ENCODE data around the gene PARP9. TPM values are rescaled to one million over a fixed set of nuclear protein-coding genes. Genes with fewer than 3 reads are reported as not detected.
A peak's percentile ranks its signal among the peaks of the same experiment; 100 is the strongest.

Gene PARP9
- total RNA-seq, result 12.6 TPM
- long read RNA-seq, partial matches to known transcripts, result 7 of 27 reads
- long read RNA-seq, other reads (novel, unspliced or antisense), result 14 of 27 reads

GRCh38 chr3:122564155-122564912, at the start of gene PARP9, which contains the start of gene DTX3L:
Gene PARP9, minus strand, starts transcription at chr3:122564300. Its CDS starts 4,680 bp downstream, at chr3:122559620.
Gene DTX3L, plus strand, starts transcription at chr3:122564338. Its CDS starts 89 bp downstream, at chr3:122564427.
- Histone ChIP-seq H3K27me3 (ENCODE audit: low read depth) (no peaks in the 10 kb centered on the region), H3K27ac (replicated peaks) (peak within 1 kb of the TSS; percentile 95), H3K4me3 (peak within 1 kb of the TSS; percentile 86), H3K36me3 (peaks cover 36% of the 10 kb centered on the region), H3K9me3 (replicated peaks) (no peaks in the 10 kb centered on the region), H3K4me1 (peaks cover 56% of the 10 kb centered on the region)
- TF ChIP-seq CTCF (IDR thresholded peaks at IDR 0.05; ENCODE audit: borderline replicate concordance), result no peak
- intact Hi-C loops (cut with micrococcal nuclease), result loop anchor here (5.0 kb wide), 1 partner anchor 113 kb away; no protein-coding TSS in a partner anchor
- DNase-seq, result peak; percentile 86

- intact Hi-C loops (cut with micrococcal nuclease), result no loop called here
- TF ChIP-seq CTCF (IDR thresholded peaks at IDR 0.05; ENCODE audit: borderline replicate concordance), result no peak
These were observed 48.6 kb upstream of the PARP9 start for GRCh38 chr3:122612696-122613095.

GRCh38 chr3:122609798-122610559, 45.9 kb upstream of the PARP9 start:
- intact Hi-C loops (cut with micrococcal nuclease), result no loop called here
- Histone ChIP-seq H3K36me3 (no peaks in the 10 kb centered on the region), H3K4me3 (no peak overlapping the region), H3K27ac (replicated peaks) (no peak overlapping the region), H3K27me3 (ENCODE audit: low read depth) (no peaks in the 10 kb centered on the region), H3K4me1 (no peaks in the 10 kb centered on the region), H3K9me3 (replicated peaks) (no peaks in the 10 kb centered on the region)
- no peak for DNase-seq
- no peak for TF ChIP-seq CTCF (IDR thresholded peaks at IDR 0.05; ENCODE audit: borderline replicate concordance)

More at GRCh38 chr3:122612696-122613095, 48.6 kb upstream of the PARP9 start:
- H3K36me3 ChIP-seq, result no peaks in the 10 kb centered on the region
- H3K9me3 ChIP-seq (replicated peaks), result no peaks in the 10 kb centered on the region
- no peaks in the 10 kb centered on the region for H3K4me1 ChIP-seq
- H3K4me3 ChIP-seq, result no peak overlapping the region
- peaks cover 4% of the 10 kb centered on the region for H3K27me3 ChIP-seq (ENCODE audit: low read depth)
- DNase-seq, result no peak
- H3K27ac ChIP-seq (replicated peaks), result no peak overlapping the region

GRCh38 chr3:122608916-122609315, 44.8 kb upstream of the PARP9 start:
- H3K27ac ChIP-seq (replicated peaks), result no peak overlapping the region
- no peaks in the 10 kb centered on the region for H3K36me3 ChIP-seq
- no peaks in the 10 kb centered on the region for H3K9me3 ChIP-seq (replicated peaks)
- H3K4me1 ChIP-seq, result no peaks in the 10 kb centered on the region
- no peaks in the 10 kb centered on the region for H3K27me3 ChIP-seq (ENCODE audit: low read depth)
- no peak for TF ChIP-seq CTCF (IDR thresholded peaks at IDR 0.05; ENCODE audit: borderline replicate concordance)
- intact Hi-C loops (cut with micrococcal nuclease), result no loop called here
- H3K4me3 ChIP-seq, result no peak overlapping the region
- no peak for DNase-seq

GRCh38 chr3:122606330-122606729, 42.2 kb upstream of the PARP9 start:
- Histone ChIP-seq H3K4me3 (no peak overlapping the region), H3K27me3 (ENCODE audit: low read depth) (no peaks in the 10 kb centered on the region), H3K4me1 (no peaks in the 10 kb centered on the region), H3K36me3 (no peaks in the 10 kb centered on the region), H3K9me3 (replicated peaks) (no peaks in the 10 kb centered on the region), H3K27ac (replicated peaks) (no peak overlapping the region)
- intact Hi-C loops (cut with micrococcal nuclease), result no loop called here
- no peak for TF ChIP-seq CTCF (IDR thresholded peaks at IDR 0.05; ENCODE audit: borderline replicate concordance)
- DNase-seq, result no peak

All from left ventricle myocardium inferior (tissue), 1 donor.